Smooth muscle cell of the brain vasculature (primary cell): ENCODE data around the gene C1orf174.
"Not testable (repeated sequence)": the region's sequence is repeated elsewhere in the genome, so short reads cannot be mapped to it uniquely, and the experiment has no call there.

ENCODE experiments used
- DNase-seq: peaks from one replicate; pipeline ENCODE4 v3.0.0-alpha.2; 2012; ENCODE audit warnings: low read depth, low spot score

C1orf174 gene

GRCh38 chr1:3925762-3926161, 25.7 kb upstream of the C1orf174 start:
- DNase-seq: no peak

- DNase-seq: no peak
These were observed 25.2 kb upstream of the C1orf174 start for GRCh38 chr1:3925256-3925655.

GRCh38 chr1:3924825-3925220, 24.8 kb upstream of the C1orf174 start:
- no peak for DNase-seq

GRCh38 chr1:3924186-3924824, 24.2 kb upstream of the C1orf174 start:
- no peak for DNase-seq

- DNase-seq: no peak
These were observed 23.5 kb upstream of the C1orf174 start for GRCh38 chr1:3923378-3924185.

GRCh38 chr1:3922851-3923250, 22.8 kb upstream of the C1orf174 start:
- DNase-seq: no peak

GRCh38 chr1:3922201-3922725, 22.2 kb upstream of the C1orf174 start:
- no peak for DNase-seq

GRCh38 chr1:3921765-3922164, 21.7 kb upstream of the C1orf174 start:
- DNase-seq: no peak

GRCh38 chr1:3919706-3920105, 19.6 kb upstream of the C1orf174 start:
- DNase-seq: no peak

GRCh38 chr1:3918966-3919611, 19.0 kb upstream of the C1orf174 start:
- no peak for DNase-seq

- DNase-seq: not testable (repeated sequence)
These were observed 18.3 kb upstream of the C1orf174 start for GRCh38 chr1:3918359-3918758.

- DNase-seq: no peak
These were observed 17.7 kb upstream of the C1orf174 start for GRCh38 chr1:3917761-3918160.

- DNase-seq: no peak
These were observed 15.6 kb upstream of the C1orf174 start for GRCh38 chr1:3915551-3916121.

GRCh38 chr1:3914911-3915310, 14.8 kb upstream of the C1orf174 start:
- no peak for DNase-seq

GRCh38 chr1:3914331-3914851, 14.3 kb upstream of the C1orf174 start:
- DNase-seq: no peak

- no peak for DNase-seq
These were observed 13.0 kb upstream of the C1orf174 start for GRCh38 chr1:3912809-3913685.

- DNase-seq: no peak
These were observed 12.1 kb upstream of the C1orf174 start for GRCh38 chr1:3911981-3912808.

- DNase-seq: no peak
These were observed 11.1 kb upstream of the C1orf174 start for GRCh38 chr1:3910857-3911845.
